ENCODE measurements around the gene ZNRF1. TPM values are rescaled to one million over a fixed set of nuclear protein-coding genes. Genes with fewer than 3 reads are reported as not detected.

ZNRF1 gene
- total RNA-seq, 1 experiment from 2014 or later, result 10.5 TPM

- Mint-ChIP-seq H3K4me3 (ENCODE audit: unreplicated experiment) (no peak overlapping the region), H3K36me3 (ENCODE audit: insufficient read depth, unreplicated experiment) (peaks cover 6% of the 10 kb centered on the region), H3K27me3 (ENCODE audit: insufficient read depth, unreplicated experiment) (no peaks in the 10 kb centered on the region), H3K27ac (ENCODE audit: low read depth, unreplicated experiment) (no peak overlapping the region), H3K4me1 (ENCODE audit: insufficient read depth, unreplicated experiment) (no peaks in the 10 kb centered on the region), H3K9me3 (ENCODE audit: unreplicated experiment) (peaks cover 12% of the 10 kb centered on the region)
- TF ChIP-seq CTCF (IDR thresholded peaks at IDR 0.05; ENCODE audit: unreplicated experiment), result no peak
- CTCF ChIA-PET, result interaction anchor here (0.7 to 1.3 kb wide), 2 partner anchors 25 to 66 kb away, joined by 3 to 8 read pairs; no protein-coding TSS in a partner anchor
- intact Hi-C loops (cut with micrococcal nuclease), result no loop called here
- DNase-seq (ENCODE audit: unreplicated experiment), result no peak
- POLR2A ChIA-PET, result interaction anchor here (1.0 kb wide), 1 partner anchor 11 kb away, joined by 3 read pairs; no protein-coding TSS in a partner anchor
- BruUV-seq (replicated peaks), result no TSS peak
Observed at GRCh38 chr16:75022567-75022966, 23.7 kb downstream of the ZNRF1 start.

GRCh38 chr16:75023009-75023408, 24.2 kb downstream of the ZNRF1 start:
- H3K4me1 Mint-ChIP-seq (ENCODE audit: insufficient read depth, unreplicated experiment), result no peaks in the 10 kb centered on the region
- TF ChIP-seq CTCF (IDR thresholded peaks at IDR 0.05; ENCODE audit: unreplicated experiment), result no peak
- H3K36me3 Mint-ChIP-seq (ENCODE audit: insufficient read depth, unreplicated experiment), result peaks cover 6% of the 10 kb centered on the region
- peaks cover 12% of the 10 kb centered on the region for H3K9me3 Mint-ChIP-seq (ENCODE audit: unreplicated experiment)
- ChIA-PET POLR2A (interaction anchor here (1.0 kb wide), 1 partner anchor 11 kb away, joined by 3 read pairs; no protein-coding TSS in a partner anchor), CTCF (interaction anchor here (1.3 kb wide), 1 partner anchor 25 kb away, joined by 8 read pairs; no protein-coding TSS in a partner anchor)
- no TSS peak for BruUV-seq (replicated peaks)
- intact Hi-C loops (cut with micrococcal nuclease), result no loop called here
- H3K4me3 Mint-ChIP-seq (ENCODE audit: unreplicated experiment), result no peak overlapping the region
- no peak overlapping the region for H3K27ac Mint-ChIP-seq (ENCODE audit: low read depth, unreplicated experiment)
- DNase-seq (ENCODE audit: unreplicated experiment), result no peak
- H3K27me3 Mint-ChIP-seq (ENCODE audit: insufficient read depth, unreplicated experiment), result no peaks in the 10 kb centered on the region

GRCh38 chr16:75024182-75024581, 25.4 kb downstream of the ZNRF1 start:
- no peak for TF ChIP-seq CTCF (IDR thresholded peaks at IDR 0.05; ENCODE audit: unreplicated experiment)
- intact Hi-C loops (cut with micrococcal nuclease), result no loop called here
- no TSS peak for BruUV-seq (replicated peaks)
- DNase-seq (ENCODE audit: unreplicated experiment), result no peak
- no peaks in the 10 kb centered on the region for H3K27me3 Mint-ChIP-seq (ENCODE audit: insufficient read depth, unreplicated experiment)
- no peaks in the 10 kb centered on the region for H3K4me1 Mint-ChIP-seq (ENCODE audit: insufficient read depth, unreplicated experiment)
- H3K4me3 Mint-ChIP-seq (ENCODE audit: unreplicated experiment), result no peak overlapping the region
- POLR2A ChIA-PET, result no interaction called here
- CTCF ChIA-PET, result no interaction called here
- H3K27ac Mint-ChIP-seq (ENCODE audit: low read depth, unreplicated experiment), result no peak overlapping the region
- peaks cover 6% of the 10 kb centered on the region for H3K36me3 Mint-ChIP-seq (ENCODE audit: insufficient read depth, unreplicated experiment)
- H3K9me3 Mint-ChIP-seq (ENCODE audit: unreplicated experiment), result peaks cover 12% of the 10 kb centered on the region

- no TSS peak for BruUV-seq (replicated peaks)
- intact Hi-C loops (cut with micrococcal nuclease), result no loop called here
- Mint-ChIP-seq H3K27me3 (ENCODE audit: insufficient read depth, unreplicated experiment) (no peaks in the 10 kb centered on the region), H3K4me3 (ENCODE audit: unreplicated experiment) (no peak overlapping the region), H3K4me1 (ENCODE audit: insufficient read depth, unreplicated experiment) (no peaks in the 10 kb centered on the region), H3K27ac (ENCODE audit: low read depth, unreplicated experiment) (no peak overlapping the region), H3K36me3 (ENCODE audit: insufficient read depth, unreplicated experiment) (peaks cover 6% of the 10 kb centered on the region), H3K9me3 (ENCODE audit: unreplicated experiment) (peaks cover 12% of the 10 kb centered on the region)
- no peak for DNase-seq (ENCODE audit: unreplicated experiment)
- CTCF ChIA-PET, result no interaction called here
- TF ChIP-seq CTCF (IDR thresholded peaks at IDR 0.05; ENCODE audit: unreplicated experiment), result no peak
- POLR2A ChIA-PET, result no interaction called here
Observed at GRCh38 chr16:75024594-75024993, 25.8 kb downstream of the ZNRF1 start.

Data from MCF 10A (cell line).